ENCODE data around the gene LY9.
"Not testable (repeated sequence)": the region's sequence is repeated elsewhere in the genome, so short reads cannot be mapped to it uniquely, and the experiment has no call there.

Gene LY9

DNA sequence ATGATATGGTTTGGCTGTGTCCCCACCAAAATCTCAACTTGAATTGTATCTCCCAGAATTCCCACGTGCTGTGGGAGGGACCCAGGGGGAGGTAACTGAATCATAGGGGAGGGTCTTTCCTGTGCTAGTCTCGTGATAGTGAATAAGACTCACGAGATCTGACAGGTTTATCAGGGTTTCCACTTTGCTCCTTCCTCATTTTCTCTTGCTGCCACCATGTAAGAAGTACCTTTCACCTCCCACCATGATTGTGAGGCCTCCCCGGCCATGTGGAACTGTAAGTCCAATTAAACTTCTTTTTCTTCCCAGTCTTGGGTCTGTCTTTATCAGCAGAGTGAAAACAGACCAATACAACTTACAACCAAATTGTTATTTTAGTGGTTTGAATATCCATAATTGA lies 71.7 kb downstream of the LY9 start:
- DNase-seq: not testable (repeated sequence)

DNA sequence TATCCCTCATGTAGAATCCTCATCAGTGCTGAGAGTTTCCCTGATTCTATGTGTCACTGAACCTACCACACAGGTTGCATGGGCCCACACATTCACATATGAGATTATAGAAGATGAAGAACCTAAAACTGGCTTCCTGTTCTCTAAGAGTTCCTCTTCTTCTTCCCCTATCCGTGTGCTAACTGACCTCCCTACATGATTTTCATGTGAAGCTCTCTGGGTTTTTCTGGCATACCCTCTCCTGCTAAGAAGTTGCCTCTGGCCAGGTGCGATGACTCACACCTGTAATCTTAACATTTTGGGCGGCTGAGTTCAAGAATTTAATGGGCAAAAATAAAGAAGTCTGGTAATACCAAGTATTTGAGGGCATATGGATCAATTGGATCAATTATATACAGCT lies 72.2 kb downstream of the LY9 start:
- DNase-seq: no peak

DNA sequence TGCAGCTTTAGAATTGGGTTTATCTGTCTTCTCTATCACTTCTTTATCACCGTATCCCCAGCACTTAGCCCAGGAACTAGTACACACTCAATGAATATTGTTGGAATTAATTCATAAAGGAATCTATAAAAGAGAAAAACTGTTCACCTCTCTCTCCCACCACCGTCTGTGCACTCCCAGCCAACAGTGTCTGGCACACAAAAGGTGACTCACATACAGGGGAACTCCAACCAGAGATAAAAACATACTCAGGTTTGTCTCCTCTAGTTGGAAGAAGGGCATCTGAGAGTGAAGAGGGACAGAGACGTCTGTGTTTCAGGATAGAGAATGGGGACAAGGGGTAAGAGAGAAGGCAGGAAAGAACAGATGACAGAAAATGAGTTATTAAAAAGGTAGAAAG lies 79.0 kb downstream of the LY9 start:
- no peak for DNase-seq

DNA sequence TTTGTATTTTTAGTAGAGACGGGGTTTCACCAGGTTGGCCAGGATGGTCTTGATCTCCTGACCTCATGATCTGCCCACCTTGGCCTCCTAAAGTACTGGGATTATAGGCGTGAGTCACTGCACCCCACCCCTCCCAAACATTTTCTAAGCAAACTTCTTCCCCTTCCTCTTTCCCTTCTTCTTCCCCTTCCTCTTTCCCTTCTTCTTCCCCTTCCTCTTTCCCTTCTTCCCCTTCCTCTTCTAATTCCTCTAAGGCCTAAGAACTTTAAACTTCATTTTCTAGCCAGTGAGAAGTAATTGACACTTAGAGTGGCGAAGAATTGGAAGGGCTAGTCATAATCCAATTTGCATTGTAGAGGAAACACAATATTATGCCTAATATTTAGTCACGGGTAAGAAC lies 79.6 kb downstream of the LY9 start:
- DNase-seq: not testable (repeated sequence)

DNA sequence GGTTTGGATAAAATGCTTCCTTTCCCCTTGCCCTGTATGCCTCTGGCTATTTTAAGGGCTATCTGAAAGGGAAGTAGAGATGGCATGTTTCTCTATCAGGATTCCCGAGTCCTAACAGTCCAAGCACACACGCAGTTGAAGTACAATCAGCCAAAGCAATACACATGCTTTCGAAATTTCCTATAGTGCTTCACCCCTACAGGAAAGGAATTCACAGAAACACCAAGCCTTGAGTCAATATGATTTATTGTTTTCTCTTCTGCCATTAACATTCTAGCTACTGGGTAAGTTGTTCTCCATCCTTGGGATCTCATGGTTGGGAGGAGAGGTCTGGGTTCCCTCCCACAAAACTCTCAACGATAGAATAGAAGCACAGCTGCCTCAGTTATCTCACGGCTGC lies 80.3 kb downstream of the LY9 start:
- DNase-seq: no peak

DNA sequence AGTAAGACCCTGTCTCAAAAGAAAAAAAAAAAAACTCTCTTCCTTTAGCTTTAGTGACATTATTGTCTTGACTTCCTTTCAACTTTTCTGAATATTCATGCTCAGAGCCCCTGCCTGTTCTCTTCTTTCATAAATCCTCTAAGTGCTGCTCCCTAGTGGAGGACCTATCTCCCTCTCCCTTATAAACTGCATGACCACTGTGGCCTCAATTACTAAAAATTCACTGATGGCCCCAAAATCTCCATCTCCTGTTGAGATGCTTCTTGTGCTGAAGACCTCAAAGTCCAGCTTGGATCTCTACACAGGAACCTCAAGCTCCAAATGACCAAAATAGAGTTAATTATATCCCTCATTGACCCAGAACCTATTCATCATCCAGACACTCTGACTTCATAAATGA lies 81.2 kb downstream of the LY9 start:
- no peak for DNase-seq
